PC-9 (cell line): Measurements from ENCODE around the gene FAM120C.

ENCODE experiments used
- CTCF ChIP-seq: fragments of 200-600 bp; sonication (generic); conservative IDR thresholded peaks from 2 replicates; pipeline ENCODE4 v1.6.1; 2017; ENCODE audit warnings: mixed run types, antibody characterized with exemption, mild to moderate bottlenecking, moderate library complexity
- EZH2 ChIP-seq: fragments of 200-600 bp; sonication (generic); IDR thresholded peaks from 2 replicates; pipeline ENCODE4 v1.8.0; 2017; ENCODE audit warnings: antibody characterized with exemption, low read depth

DNA sequence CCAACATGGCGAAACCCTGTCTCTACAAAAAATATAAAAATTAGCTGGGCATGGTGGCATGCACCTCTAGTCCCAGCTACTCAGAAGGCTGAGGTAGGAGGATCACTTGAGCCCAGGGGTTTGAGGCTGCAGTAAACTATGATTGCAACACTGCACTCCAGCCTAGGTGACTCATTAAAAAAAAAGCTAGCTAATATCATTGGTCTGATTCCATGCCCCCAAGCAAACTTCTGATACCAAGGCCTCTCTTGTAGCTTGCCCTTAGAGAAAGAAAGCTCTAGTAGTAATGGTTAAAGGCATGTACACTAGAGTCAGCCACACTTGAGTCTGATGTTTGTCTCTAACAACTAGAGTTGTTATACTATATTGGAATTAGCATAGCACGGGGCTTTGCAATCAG, 106.2 kb downstream of the FAM120C start:
- TF ChIP-seq CTCF (no peak), EZH2 (no peak)
